HK-2 (cell line): Measurements from ENCODE around the gene NT5DC2.

Experiments
- DNase-seq: peaks from one replicate; pipeline ENCODE4 v3.0.0-alpha.2; 2018; ENCODE audit not compliant: unreplicated experiment

Gene NT5DC2

GRCh38 chr3:52487788-52488691, 45.6 kb downstream of the NT5DC2 start:
- DNase-seq: no peak

GRCh38 chr3:52487050-52487787, 46.4 kb downstream of the NT5DC2 start:
- no peak for DNase-seq

DNA sequence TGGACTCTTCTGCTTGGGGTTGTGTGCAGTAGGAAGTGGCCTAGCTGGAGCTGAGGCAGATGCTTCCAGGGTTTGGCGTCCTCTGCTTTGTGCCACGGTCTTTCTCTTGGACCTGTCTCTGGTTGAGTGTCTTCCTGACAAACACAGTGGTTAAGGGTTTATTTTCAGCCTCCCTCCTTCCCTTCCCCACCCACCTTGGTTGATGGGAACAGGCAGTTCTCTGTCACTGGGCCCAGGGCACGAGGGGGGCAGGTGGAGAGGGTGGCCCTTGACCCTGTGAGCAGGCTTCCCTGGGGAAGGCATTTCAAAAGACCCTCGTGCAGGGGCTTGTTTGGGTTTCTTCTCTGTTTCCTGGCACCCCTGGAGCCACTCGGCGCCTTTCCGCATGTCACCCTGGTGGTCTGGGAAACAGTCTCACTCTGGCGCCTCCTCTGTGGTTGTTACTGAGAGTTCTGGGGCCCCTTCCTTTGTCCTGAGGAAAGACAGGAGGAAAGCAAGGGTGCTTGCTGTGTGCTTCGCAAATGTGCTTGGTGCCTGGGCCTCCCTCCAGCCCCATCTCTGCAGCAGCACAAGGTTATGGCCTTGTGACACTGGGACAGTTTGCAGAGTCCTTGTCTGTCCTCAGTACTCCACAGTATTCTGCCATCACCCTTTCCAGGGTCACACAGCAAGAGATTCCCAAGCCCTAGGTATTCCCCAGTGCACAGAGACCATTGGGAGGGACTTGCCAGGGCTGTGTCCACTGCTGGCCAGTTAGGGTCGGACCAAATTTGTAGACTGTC, 48.8 kb downstream of the NT5DC2 start:
- no peak for DNase-seq

DNA sequence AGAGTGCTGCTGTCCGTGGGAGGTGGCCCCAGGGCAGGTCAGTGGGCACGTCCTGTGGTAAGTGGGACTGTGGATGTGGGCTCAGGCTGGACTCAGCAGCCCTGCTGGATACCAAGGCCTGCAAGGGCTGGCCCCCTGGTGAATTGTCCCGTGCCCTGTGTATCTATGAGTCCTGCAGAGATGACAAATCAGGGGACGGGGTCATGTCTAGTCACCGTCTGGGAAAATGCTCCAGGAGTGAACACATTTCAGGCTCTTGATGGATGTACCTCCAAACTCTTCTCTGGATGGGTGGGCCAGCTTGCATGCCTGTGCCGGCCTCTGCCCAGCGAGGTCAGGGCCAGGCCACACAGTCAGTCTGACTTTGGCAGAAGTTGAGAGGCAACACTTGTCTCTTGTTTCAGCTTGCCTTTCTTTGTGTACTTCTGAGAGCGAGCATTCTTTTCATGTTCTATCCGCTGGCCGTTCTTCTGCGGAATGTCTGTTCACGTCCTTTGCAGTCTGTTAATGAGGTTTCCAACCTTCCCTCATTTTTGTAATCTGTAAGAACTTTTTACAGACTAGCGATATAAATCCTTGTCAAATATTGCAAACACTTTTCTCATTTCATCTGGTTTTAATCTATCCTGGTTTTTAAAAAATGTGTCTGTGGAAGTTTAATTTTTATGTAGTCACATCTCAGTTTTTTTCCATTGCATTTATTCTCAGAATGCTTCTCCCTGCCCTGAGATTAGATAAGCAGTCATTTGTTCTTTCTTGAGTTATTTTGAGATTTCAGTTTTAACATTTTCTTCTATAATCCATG, 49.9 kb downstream of the NT5DC2 start:
- no peak for DNase-seq

- DNase-seq: no peak
Measured at GRCh38 chr3:52483081-52483480, 50.6 kb downstream of the NT5DC2 start.

DNA sequence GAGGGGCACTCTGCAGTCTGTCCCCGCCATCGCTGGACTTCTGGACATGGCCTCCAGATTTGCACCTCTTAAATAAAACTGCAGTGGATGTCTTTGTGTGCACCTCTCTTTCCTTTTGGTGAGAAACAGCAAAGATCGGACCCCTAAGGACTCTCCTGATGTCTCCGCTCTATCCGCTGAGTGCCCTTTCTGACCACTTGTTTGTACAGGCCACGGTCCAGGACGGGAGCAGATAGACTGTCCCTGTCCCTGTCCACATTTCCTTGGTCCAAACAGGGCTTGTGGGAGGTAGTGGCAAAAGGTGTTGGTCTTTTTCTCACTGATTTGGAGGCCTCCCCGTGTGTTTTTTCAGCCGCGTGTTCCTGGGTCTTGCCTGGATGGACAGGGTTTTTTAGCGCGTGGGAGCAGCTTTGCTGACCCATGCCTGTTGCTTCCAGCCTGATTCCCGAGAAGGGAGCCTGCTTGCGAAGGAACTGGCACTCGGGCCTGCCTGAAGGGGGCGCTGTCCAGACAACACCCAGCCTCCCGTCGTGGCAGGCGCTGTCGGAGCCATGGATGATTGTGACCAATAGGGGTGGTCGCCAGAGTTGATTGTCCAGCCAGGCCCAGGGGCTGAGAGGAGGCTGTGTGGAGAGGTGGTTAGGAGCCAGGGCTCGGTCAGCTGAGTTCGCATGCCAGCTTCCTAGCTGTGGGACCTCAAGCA, 51.7 kb downstream of the NT5DC2 start:
- no peak for DNase-seq

DNA sequence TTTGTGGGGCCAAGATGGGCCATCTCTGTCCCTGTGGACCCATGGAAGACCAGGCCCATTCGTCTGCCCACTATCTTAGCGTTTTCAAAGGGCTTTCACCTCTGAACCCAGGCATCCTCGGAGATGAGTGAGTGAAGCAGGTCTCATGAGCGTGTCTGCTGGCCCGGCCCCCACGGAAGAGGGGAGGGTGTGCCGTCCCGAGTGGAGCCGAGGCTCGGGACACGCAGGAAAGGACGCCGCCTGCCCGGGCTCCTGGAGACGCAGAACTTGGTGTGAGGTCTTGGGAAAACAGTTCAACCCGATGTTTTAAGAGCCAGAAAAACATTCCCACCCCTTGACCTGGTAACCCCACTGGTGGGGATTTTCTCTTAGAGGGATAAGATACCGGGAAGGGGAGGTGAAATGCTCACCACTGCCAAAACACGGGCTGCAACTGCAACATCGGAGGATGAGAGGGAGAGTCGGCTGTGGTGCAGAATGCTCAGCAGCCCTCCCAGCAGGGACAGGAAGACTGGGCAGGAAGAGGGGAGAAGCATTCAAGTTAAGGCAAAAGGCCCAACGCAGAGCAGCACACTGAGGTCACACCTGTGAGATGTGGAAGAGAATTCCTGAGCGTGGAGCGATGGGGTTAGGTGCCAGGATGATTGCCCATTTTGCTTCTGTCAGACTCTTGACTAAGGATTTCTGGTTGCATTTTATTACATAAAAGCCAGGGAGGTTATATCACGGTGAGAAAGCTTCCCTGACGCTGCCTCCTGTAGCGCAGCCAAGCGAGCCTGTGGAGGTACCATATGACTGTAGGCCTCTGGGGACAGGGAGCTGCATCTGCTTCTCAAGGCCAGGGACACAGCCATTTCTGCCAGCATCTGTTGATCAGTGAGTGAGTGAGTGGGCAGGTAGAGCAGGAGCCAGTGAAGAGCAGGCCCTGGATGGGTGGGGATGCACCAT, 52.6 kb downstream of the NT5DC2 start:
- DNase-seq: no peak

- DNase-seq: no peak
Measured at GRCh38 chr3:52479877-52480575, 53.6 kb downstream of the NT5DC2 start.

DNA sequence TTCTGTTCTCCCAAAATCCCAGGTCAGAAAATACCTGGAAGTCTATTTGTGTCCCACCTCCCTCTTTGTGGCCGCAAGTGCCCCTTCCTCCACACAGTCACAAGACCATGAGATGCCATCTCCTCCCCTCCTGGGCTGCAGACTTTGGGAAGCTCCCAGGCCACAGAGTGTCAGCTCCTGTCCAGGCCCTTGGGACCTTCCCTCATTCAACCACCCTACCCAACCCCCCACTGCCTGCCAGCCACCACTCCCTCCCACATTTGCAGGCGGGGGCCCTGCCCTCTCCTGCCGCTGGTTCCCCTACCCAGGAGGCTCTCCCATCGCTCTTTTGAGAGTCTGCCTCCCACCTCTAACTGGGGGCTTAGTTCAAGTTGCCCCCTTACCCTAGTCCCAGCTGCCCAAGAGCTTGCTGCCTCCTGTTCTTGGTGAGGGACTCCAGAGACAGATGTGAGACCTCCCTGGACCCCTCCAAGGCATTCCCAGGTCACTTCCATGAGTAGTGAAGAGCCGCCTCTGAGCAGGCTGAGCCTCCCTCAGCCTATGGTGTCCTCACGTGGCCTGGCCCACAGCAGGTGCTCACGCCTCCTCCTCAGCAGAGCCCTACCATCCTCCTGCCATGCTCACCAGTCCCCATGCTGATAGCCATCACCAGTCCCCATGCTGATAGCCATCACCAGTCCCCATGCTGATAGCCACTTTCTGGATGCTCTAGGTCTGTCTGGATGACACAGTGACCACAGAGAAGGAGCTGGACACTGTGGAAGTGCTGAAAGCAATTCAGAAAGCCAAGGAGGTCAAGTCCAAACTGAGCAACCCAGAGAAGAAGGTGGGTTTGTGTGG, 54.4 kb downstream of the NT5DC2 start:
- DNase-seq: no peak

DNA sequence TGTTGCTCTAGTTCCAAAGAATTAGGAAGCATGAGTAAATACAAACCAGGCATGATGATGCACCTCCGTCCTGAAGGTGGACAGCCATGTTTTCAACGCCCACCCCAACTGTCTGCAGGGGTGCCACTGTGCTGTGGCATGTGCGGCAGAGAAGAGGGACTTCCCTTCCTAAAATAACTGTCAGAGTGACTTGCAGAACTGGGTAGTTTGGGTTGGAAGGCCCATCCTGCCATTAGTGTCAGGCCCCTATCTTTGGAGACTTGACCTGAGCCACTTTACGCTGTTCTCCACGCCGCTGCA, 55.9 kb downstream of the NT5DC2 start:
- no peak for DNase-seq

- DNase-seq: no peak
Measured at GRCh38 chr3:52477076-52477795, 56.4 kb downstream of the NT5DC2 start.
